HFFc6 (cell line): ENCODE measurements around the gene LRP5. TPM values are rescaled to one million over a fixed set of nuclear protein-coding genes. Genes with fewer than 3 reads are reported as not detected.
"Not testable (repeated sequence)": the region's sequence is repeated elsewhere in the genome, so short reads cannot be mapped to it uniquely, and the experiment has no call there.

Source experiments
- DNase-seq: peaks from one replicate; pipeline ENCODE4 v3.0.0-alpha.2; 2018
- H3K27ac Mint-ChIP-seq: 2 replicates; pipeline ENCODE4 v1.8.0; 2020; ENCODE audit warnings: mild to moderate bottlenecking, mixed read lengths
- H3K27me3 Mint-ChIP-seq: 2 replicates; pipeline ENCODE4 v1.8.0; 2021; ENCODE audit warnings: mild to moderate bottlenecking, moderate library complexity, mixed read lengths; ENCODE audit not compliant: insufficient read depth
- H3K36me3 Mint-ChIP-seq: 2 replicates; pipeline ENCODE4 v1.8.0; 2021; ENCODE audit warnings: low read depth, mixed read lengths
- H3K4me1 Mint-ChIP-seq: 2 replicates; pipeline ENCODE4 v1.8.0; 2020; ENCODE audit warnings: low read depth, mixed read lengths
- H3K4me3 Mint-ChIP-seq: 2 replicates; pipeline ENCODE4 v1.8.0; 2020; ENCODE audit warnings: mild to moderate bottlenecking, moderate library complexity, mixed read lengths
- H3K9me3 Mint-ChIP-seq: 2 replicates; pipeline ENCODE4 v1.8.0; 2020; ENCODE audit warnings: mild to moderate bottlenecking, mixed read lengths
- total RNA-seq, 6 experiments: library from RNA; stranded (reverse); fragmentation: NEBNext Ultra II Directional; extraction: Animal tissue kit (Norgen Biotek cat#: 25700); gene quantifications; 2 replicates in 1 of 6; 3 replicates in 5 of 6; pipeline ENCODE4 v1.2.3, GENCODE V29; 2021
- TF ChIP-seq, protein P1 (sequence below): fragments of 200-600 bp; sonication (generic); IDR thresholded peaks from 2 replicates; pipeline ENCODE4 v1.5.0; 2021; ENCODE audit warnings: antibody characterized with exemption, mild to moderate bottlenecking

LRP5 gene
- total RNA-seq, 6 experiments from 2014 or later: 2.5 to 14.9 (median 3.8) TPM

DNA sequence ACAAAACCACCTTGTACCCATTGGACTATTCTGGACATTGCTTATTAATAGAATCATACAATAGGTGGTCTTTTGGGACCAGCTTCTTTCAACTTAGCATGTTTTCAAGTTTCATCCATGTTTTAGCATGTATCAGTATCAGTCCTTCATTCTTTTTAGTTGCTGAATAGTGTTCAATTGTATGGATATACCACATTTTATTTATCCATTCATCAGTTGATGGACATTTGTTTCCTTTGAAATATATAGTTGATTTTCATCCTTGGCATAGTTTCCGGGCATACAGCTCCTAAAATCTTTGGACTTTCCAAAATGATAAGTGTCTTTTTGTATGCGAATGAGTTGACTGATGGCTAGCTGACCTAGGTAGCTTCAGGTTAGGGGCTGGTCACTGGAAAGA lies 160.4 kb downstream of the LRP5 start:
- H3K4me1 Mint-ChIP-seq: peaks cover 68% of the 10 kb centered on the region
- no peak overlapping the region for H3K4me3 Mint-ChIP-seq
- H3K36me3 Mint-ChIP-seq: peaks cover 27% of the 10 kb centered on the region
- TF ChIP-seq, protein P1, sequence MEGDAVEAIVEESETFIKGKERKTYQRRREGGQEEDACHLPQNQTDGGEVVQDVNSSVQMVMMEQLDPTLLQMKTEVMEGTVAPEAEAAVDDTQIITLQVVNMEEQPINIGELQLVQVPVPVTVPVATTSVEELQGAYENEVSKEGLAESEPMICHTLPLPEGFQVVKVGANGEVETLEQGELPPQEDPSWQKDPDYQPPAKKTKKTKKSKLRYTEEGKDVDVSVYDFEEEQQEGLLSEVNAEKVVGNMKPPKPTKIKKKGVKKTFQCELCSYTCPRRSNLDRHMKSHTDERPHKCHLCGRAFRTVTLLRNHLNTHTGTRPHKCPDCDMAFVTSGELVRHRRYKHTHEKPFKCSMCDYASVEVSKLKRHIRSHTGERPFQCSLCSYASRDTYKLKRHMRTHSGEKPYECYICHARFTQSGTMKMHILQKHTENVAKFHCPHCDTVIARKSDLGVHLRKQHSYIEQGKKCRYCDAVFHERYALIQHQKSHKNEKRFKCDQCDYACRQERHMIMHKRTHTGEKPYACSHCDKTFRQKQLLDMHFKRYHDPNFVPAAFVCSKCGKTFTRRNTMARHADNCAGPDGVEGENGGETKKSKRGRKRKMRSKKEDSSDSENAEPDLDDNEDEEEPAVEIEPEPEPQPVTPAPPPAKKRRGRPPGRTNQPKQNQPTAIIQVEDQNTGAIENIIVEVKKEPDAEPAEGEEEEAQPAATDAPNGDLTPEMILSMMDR: no peak
- H3K27ac Mint-ChIP-seq: no peak overlapping the region
- no peaks in the 10 kb centered on the region; the same call in 1 of the 2 replicates for H3K27me3 Mint-ChIP-seq
- H3K9me3 Mint-ChIP-seq: no peaks in the 10 kb centered on the region
- no peak for DNase-seq

DNA sequence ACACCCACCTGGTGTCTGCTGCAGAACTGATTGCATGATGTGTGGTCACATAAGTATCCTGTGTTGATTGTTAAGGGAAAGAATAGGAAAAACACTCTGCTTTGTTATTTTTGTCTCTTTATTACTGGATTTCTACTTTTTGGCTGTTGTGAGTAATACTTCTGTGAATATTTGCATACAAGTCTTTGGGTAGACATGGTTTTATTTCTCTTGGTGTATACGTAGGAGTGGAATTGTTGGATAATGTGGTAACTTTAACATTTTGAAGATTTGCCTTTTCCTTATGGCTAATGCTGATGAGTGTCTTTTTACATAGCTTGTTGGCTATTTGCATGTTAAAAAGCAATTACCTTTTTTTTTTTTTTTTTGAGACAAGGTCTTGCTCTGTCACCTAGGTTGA lies 161.3 kb downstream of the LRP5 start:
- Mint-ChIP-seq H3K9me3 (no peaks in the 10 kb centered on the region), H3K4me1 (peaks cover 59% of the 10 kb centered on the region), H3K27me3 (no peaks in the 10 kb centered on the region; the same call in 1 of the 2 replicates), H3K36me3 (peaks cover 20% of the 10 kb centered on the region), H3K27ac (no peak overlapping the region), H3K4me3 (no peak overlapping the region)
- DNase-seq: no peak
- TF ChIP-seq, protein P1: no peak

DNA sequence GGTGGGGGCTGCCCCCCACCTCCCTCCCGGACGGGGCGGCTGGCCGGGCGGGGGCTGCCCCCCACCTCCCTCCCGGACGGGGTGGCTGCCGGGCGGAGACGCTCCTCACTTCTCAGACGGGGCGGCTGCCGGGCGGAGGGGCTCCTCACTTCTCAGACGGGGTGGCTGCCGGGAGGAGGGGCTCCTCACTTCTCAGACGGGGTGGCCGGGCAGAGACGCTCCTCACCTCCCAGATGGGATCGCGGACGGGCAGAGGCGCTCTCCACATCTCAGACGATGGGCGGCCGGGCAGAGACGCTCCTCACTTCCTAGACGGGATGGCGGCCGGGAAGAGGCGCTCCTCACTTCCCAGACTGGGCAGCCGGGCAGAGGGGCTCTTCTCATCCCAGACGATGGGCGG lies 163.2 kb downstream of the LRP5 start:
- peaks cover 40% of the 10 kb centered on the region for H3K4me1 Mint-ChIP-seq
- not testable (repeated sequence) for H3K27ac Mint-ChIP-seq, H3K27me3 Mint-ChIP-seq, DNase-seq, H3K4me3 Mint-ChIP-seq, H3K9me3 Mint-ChIP-seq
- peaks cover 26% of the 10 kb centered on the region for H3K36me3 Mint-ChIP-seq

DNA sequence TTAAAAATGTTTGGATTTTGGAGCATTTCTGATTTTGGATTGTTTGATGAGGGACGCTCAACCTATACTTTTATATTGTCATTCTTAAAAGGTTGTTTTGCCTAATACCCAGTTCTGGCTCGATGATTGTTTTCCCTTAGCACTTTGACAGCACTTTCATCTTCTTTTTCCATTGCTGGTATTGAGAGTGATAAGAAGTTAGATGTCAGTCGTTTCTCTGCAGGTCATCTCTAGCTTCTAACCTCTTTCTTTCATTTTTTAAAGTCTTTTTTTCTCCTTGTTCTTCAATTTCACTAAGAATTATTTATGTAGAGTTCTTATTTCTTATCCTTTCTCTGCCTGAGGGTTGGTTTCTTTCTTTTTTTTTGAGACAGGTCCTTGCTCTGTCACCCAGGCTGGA lies 167.0 kb downstream of the LRP5 start:
- Mint-ChIP-seq H3K9me3 (no peaks in the 10 kb centered on the region), H3K4me3 (no peak overlapping the region), H3K36me3 (peaks cover 22% of the 10 kb centered on the region), H3K27me3 (no peaks in the 10 kb centered on the region; the same call in 1 of the 2 replicates), H3K4me1 (peaks cover 18% of the 10 kb centered on the region), H3K27ac (no peak overlapping the region)
- TF ChIP-seq, protein P1: no peak
- DNase-seq: no peak

DNA sequence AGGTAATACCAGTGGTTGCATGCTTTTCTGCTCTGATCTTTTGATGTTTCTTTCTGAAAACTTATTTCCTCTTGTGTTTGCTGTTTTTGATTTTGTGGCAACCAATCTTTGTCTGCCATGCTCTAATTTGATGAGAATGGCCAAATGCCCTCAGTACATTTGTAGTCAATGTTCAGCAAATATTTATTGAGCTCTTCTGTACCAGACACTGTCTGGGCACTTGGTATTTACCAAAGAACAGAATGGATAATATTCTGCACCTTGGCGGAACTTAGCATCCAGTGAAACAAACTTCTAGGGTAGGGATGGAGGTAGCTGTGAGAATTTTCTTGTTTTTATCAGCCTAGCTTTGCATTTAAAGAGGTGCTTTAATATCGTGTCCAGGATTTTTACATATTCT lies 167.8 kb downstream of the LRP5 start:
- H3K27ac Mint-ChIP-seq: no peak overlapping the region
- H3K4me3 Mint-ChIP-seq: no peak overlapping the region
- no peak for DNase-seq
- H3K9me3 Mint-ChIP-seq: no peaks in the 10 kb centered on the region
- peaks cover 12% of the 10 kb centered on the region for H3K4me1 Mint-ChIP-seq
- no peaks in the 10 kb centered on the region; the same call in 1 of the 2 replicates for H3K27me3 Mint-ChIP-seq
- peaks cover 23% of the 10 kb centered on the region for H3K36me3 Mint-ChIP-seq
- TF ChIP-seq, protein P1: no peak

DNA sequence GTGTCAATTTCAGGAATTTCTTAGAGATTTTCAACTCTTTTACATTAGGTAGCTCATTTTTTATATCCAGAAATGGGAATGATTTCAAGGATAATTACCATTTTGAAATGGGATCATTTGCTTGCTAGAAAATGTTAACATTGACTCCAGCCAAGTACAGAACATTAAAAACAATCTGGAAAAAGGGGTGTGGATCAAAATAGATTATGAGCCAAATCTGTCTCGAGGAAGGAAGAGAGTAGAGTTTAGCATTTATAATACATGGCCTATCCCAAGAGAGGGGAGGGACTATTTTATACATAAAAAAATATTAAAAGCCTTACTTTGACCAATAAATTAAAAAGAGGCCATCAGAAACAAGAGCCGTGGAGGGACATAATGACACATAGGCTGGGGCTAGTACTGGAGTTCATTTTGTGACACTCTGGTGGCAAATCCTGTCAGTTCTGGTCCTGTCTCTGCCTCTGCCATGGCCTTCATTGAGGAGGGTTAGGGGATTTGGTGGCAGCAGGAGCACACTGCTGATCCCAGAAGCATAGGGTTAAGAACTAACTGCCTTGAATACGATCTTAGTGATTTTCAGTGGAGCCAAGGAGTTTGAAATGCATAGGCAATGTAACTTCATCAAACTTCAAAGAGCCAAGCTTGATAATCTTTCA lies 168.6 kb downstream of the LRP5 start:
- Mint-ChIP-seq H3K27me3 (no peaks in the 10 kb centered on the region; the same call in 1 of the 2 replicates), H3K27ac (no peak overlapping the region), H3K4me1 (peaks cover 12% of the 10 kb centered on the region), H3K9me3 (no peaks in the 10 kb centered on the region), H3K36me3 (peaks cover 23% of the 10 kb centered on the region), H3K4me3 (no peak overlapping the region)
- DNase-seq: no peak
- TF ChIP-seq, protein P1: no peak
